Left ventricle myocardium superior (tissue), 1 donor: Measurements from ENCODE around the gene ANKRD11. TPM values are rescaled to one million over a fixed set of nuclear protein-coding genes. Genes with fewer than 3 reads are reported as not detected.

Source experiments
- ATAC-seq: fragments of 200-7000 bp; cut with Tn5 transposase; one replicate; pipeline ENCODE4 v1.9.1; 2020; ENCODE audit warnings: mild to moderate bottlenecking, moderate library complexity
- DNase-seq: peaks from one replicate; pipeline ENCODE4 v3.0.0-alpha.2; 2020
- intact Hi-C: fragments of 100-400 bp; cut with micrococcal nuclease; formaldehyde crosslinking; loops from one replicate; pipeline ENCODE4 v1.11.0; 2022
- long read RNA-seq: library from polyadenylated mRNA; unstranded; transcript quantifications from one replicate; pipeline ENCODE4 v2.0.0, GENCODE V29; 2021
- total RNA-seq: library from RNA; stranded (reverse); fragmentation: NEBNext Ultra II Directional; extraction: Animal tissue kit (Norgen Biotek cat#: 25700); gene quantifications from one replicate; pipeline ENCODE4 v1.2.1, GENCODE V29; 2021
- donor health status: DM: no; HTN: yes; CAD: no; lungs with severe emphysema.

The ANKRD11 gene
- 75.2 TPM for total RNA-seq
- long read RNA-seq, partial matches to known transcripts = 66 of 124 reads
- long read RNA-seq, other reads (novel, unspliced or antisense) = 53 of 124 reads

- ATAC-seq (peak; percentile 98), DNase-seq (peak; percentile 98)
- intact Hi-C loops = no loop called here
These were observed at the start of gene ANKRD11 for GRCh38 chr16:89490439-89491237. Gene ANKRD11, minus strand, starts transcription at chr16:89490561. Its CDS starts 173,542 bp downstream, at chr16:89317019.

DNA sequence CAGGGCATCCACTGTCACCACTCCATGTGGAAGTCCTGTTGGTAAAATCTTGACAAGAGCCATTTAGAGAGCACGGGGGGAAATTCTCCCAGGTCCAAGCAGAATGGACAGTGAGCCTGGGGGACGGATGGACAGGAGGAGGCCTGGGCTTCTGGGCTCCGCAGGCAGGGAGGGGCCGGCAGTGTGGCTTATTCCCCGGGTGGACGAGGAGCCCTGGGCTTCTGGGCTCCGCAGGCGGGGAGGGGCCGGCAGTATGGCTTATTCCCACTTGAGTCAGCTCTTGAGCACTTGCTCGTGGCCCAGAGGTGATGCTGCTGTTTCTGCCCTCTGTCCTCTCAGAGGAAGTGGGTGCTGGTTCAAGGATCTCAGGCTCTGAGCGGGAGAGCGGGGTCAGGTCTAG is 47.9 kb upstream of the ANKRD11 start:
- ATAC-seq = no peak
- intact Hi-C loops = no loop called here
- no peak for DNase-seq

DNA sequence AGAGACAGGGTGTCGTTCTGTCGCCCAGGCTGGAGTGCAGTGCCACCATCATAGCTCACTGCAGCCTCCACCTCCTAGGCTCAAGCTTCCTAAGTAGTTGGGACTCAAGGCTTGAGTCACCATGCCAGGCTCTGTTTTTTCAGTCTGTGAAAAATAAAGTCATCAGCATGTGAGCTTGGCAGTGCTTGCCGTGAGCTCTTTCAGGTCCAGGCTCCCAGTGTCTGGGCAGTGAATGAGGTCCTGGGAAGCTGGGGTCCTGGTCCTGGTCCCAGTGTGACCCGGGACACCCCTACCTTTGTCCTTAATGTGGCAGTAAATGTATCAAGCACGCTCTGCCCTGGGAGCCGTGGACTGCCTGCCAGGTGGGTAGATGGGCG is 47.2 kb upstream of the ANKRD11 start:
- ATAC-seq (no peak), DNase-seq (no peak)
- intact Hi-C loops = no loop called here

DNA sequence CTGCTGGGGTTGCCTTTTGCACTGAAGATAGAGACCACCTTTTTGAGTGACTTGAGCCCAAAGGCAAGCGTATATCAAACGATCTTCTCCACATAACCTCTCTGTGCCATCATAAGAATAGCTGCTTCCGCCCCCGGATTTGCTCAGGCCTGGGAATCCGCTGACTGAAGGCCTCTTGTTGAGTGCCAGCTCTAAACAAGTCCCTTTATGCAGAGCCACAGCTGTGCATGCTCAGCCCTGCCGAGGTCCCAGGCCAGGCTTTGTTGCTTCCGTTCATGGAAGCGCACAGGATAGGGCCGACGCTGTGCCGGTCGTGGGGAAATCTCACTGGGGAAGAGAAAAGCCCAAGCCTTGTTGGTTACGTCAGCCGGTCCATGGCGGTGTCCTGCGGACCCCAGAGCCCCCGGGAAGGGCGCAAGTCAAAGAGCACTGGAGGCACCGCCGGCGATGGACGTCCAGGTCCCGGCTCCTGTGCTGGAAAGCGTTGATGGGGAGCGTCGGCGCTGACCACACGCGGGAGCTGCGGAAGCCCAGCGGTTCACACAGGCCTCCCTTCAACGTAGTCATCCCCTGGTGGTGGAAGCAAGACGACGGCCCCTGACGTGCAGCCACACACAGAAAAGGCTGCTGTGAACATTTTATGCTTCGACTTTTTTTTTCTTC is 46.7 kb upstream of the ANKRD11 start:
- intact Hi-C loops = no loop called here
- ATAC-seq = no peak
- DNase-seq = no peak

DNA sequence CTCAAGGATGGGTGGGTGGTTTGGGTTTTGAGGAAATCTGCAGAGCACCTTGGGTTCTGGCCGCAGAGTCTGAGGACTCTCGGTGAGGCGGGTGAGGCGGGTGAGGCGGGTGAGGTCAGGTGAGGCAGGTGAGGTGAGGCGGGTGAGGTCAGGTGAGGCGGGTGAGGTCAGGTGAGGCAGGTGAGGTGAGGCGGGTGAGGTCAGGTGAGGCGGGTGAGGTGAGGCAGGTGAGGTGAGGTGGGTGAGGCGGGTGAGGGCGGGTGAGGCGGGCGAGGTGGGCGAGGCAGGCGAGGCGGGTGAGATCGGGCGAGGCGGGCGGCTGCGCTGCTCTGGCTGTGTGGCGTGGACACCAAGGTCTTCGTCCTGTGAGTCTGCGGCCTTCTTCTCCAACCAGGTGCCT is 46.0 kb upstream of the ANKRD11 start:
- no peak for DNase-seq
- intact Hi-C loops = no loop called here
- no peak for ATAC-seq

- ATAC-seq (peak; percentile 69), DNase-seq (no peak)
- intact Hi-C loops = no loop called here
These were observed 43.9 kb upstream of the ANKRD11 start for GRCh38 chr16:89534252-89534756.

DNA sequence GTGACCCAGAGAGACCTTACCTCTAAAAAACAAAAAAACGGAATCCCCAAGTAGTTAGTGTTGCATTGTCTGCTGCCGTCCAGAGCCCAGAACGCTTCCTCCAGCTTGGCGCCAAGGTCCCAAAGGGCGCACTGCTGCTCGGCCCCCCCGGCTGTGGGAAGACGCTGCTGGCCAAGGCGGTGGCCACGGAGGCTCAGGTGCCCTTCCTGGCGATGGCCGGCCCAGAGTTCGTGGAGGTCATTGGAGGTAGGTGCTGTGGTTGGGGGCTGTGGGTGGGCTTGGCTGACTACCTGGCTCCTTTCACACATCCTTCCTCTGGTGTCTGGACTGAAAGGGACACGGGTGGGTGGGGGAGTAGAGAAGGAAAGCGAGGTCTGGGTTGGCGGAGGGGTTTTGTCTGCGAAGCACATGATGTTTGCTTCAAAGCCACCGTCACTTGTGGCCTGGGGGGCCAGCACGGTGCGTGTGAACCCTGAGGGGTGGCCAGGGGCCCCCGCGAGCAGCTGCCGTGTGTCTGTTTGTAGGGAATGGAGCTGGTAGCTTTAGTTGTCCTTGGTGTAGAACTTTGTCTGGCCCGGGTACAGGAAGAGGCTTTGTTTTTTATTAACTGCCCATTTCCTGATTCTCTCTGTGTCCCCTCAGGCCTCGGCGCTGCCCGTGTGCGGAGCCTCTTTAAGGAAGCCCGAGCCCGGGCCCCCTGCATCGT is 41.6 kb upstream of the ANKRD11 start:
- DNase-seq (no peak), ATAC-seq (no peak)
- intact Hi-C loops = no loop called here

- ATAC-seq (no peak), DNase-seq (no peak)
- intact Hi-C loops = no loop called here
These were observed 40.3 kb upstream of the ANKRD11 start for GRCh38 chr16:89530401-89531381.

- intact Hi-C loops = no loop called here
- no peak for DNase-seq
- no peak for ATAC-seq
These were observed 38.7 kb upstream of the ANKRD11 start for GRCh38 chr16:89529097-89529496.

DNA sequence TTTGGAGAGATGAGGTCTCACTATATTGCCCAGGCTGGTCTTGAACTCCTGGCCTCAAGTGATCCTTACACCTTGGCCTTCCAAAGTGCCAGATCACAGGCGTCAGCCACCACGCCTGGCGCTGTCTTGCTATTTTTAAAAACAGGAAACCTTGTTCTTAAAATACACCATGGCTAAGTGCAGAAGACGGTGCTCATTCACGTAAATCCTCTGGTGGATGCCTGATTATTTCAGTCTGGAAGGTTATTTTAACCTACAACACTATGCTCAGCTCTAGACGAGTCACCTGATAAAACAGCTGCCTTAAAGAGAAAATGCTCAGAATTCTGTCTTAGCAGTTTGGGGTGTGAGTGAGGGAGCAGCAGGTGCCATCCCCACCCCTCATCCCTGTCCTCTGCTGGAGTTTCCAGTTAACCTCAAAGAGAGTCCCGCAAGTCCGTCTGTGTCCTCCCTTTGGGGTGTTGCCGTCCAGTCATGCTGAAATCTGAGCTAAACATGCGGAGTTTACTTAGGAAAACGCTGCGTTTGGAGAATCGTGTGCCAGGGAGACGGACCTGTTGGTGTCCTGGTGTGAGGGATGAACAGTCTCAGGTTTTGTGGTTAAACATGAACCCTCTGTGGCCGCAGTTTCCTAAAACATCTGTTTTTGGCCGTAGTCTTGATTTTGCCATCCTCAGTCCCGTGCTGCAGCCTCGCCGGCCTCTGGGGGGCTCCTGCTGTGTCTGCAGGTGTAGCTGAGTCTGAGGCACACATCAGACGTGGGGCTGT is 35.0 kb upstream of the ANKRD11 start:
- DNase-seq = peak; percentile 69
- peak; percentile 85 for ATAC-seq
- intact Hi-C loops = no loop called here

DNA sequence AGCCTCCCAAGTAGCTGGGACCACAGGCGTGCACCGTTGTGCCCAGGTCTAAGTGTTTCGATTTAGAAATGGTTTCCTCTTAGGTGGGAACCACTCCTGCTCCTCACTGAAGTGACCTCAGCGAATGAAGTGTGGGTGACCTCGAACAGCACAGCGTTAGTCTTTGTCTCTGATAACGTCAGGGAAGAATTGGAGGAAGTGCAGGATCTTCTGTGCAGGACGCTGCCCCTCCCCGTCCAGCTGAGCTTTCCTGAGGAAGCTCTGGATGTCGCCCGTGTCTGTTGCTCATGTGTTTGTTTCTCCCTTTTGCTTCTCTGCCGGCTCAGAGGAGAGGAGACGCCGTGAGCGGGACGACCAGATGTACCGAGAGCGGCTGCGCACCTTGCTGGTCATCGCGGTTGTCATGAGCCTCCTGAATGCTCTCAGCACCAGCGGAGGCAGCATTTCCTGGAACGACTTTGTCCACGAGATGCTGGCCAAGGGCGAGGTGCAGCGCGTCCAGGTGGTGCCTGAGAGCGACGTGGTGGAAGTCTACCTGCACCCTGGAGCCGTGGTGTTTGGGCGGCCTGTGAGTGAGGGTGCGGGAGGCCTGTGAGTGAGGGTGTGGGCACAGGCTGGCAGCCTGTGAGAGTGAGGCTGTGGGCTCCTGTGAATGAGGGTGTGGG is 33.5 kb upstream of the ANKRD11 start:
- intact Hi-C loops = no loop called here
- DNase-seq (no peak), ATAC-seq (peak; percentile 21)

DNA sequence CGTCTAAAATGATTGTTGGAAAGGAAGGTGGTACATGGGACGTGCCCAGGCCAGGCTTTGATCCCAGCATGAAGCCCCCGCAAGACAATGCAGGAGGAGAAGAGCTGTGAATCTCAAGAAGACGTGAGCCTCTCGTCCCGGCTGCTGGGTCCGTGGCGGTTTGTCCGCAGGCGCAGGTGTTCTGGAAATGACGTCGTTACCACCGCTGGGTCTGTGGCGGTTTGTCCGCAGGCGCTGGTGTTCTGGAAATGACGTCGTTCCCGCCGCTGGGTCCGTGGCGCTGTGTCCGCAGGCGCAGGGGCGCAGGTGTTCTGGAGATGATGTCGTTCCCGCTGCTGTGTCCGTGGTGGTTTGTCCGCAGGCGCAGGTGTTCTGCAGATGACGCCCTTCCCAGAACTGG is 31.9 kb upstream of the ANKRD11 start:
- intact Hi-C loops = no loop called here

DNA sequence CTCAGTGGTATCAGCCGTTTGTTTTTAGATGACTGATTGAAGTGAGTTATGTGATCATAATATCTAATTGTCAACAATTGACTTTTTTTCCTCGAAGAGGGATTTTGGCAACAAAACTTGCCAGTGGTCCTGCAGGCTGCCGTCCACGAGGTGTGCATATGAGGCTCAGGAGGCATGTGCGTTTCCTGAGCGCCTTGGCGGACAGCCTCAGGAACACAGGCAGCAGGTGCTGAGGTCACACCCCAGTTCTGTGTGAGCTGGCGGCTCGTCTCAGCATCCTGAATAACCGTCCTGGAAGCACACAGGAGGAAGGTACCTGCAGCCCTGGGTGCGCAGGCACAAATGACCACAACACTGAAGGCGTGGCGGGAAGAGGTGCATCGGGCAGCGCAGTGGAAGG is 29.5 kb upstream of the ANKRD11 start:
- ATAC-seq = no peak
- intact Hi-C loops = no loop called here

More for the DNA sequence above, 31.9 kb upstream of the ANKRD11 start:
- ATAC-seq (no peak), DNase-seq (no peak)

GRCh38 chr16:89517128-89517527 is 26.8 kb upstream of the ANKRD11 start:
- DNase-seq (no peak), ATAC-seq (no peak)

More for the DNA sequence above, 29.5 kb upstream of the ANKRD11 start:
- DNase-seq = no peak

DNA sequence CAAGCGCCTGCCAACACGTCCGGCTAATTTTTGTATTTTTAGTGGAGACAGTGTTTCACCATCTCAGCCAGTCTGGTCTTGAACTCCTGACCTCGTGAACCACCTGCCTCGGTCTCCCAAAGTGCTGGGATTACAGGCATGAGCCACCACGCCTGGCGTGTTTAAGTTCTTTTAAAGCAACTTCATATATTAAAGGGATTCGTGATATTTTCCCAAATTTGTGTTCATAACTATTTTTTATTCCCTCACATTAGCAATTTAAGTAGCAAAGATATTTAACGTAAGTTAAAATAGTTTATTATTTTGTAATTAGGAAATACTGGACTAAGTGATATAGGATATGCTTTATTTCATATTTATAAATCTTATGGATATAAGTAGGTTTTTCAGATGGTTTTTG is 22.1 kb upstream of the ANKRD11 start:
- ATAC-seq = no peak
- DNase-seq = no peak
- intact Hi-C loops = no loop called here

More at GRCh38 chr16:89517128-89517527, 26.8 kb upstream of the ANKRD11 start:
- intact Hi-C loops = no loop called here

GRCh38 chr16:89511374-89511773 is 21.0 kb upstream of the ANKRD11 start:
- ATAC-seq = no peak
- intact Hi-C loops = no loop called here

DNA sequence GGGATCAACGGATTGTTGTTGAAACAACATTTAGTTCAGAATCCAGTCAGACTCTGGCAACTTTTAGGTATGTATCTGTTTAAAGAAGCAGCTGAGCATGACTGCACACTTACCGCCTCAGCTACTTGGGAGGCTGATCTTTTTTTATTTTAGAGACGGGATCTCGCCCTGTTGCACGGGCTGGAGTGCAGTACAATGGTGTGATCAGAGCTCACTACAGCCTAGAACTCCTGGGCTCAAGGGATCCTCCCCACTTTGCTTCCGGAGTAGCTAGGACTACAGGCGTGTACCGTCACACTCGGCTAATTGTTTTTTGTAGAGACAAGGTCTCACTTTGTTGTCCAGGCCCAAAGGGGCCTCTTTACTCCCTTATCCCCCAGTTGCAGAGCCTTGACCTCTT is 20.2 kb upstream of the ANKRD11 start:
- no peak for ATAC-seq
- intact Hi-C loops = no loop called here
- DNase-seq = no peak

More at GRCh38 chr16:89511374-89511773, 21.0 kb upstream of the ANKRD11 start:
- no peak for DNase-seq
